Left renal cortex interstitium (tissue), 4 donors: ENCODE measurements around the gene ADGRG1. TPM values are rescaled to one million over a fixed set of nuclear protein-coding genes. Genes with fewer than 3 reads are reported as not detected.
"Not testable (repeated sequence)": the region's sequence is repeated elsewhere in the genome, so short reads cannot be mapped to it uniquely, and the experiment has no call there.

Experiments
- DNase-seq, 4 donors: peaks; one replicate each; pipeline ENCODE4 v3.0.0-alpha.2; 2013; ENCODE audit warnings: low read depth in 4 of 4, low spot score in 2 of 4, missing footprints in 1 of 4
- polyA plus RNA-seq, 4 donors: library from polyadenylated mRNA; unstranded; fragments of 120-200 nt; gene quantifications; one replicate each; pipeline ENCODE4 v1.2.1, GENCODE V29; 2013; ENCODE audit not compliant: insufficient read length in 4 of 4

Gene ADGRG1
- polyA plus RNA-seq, 4 donors: 70.6 to 91.4 (median 84.6) TPM

DNA sequence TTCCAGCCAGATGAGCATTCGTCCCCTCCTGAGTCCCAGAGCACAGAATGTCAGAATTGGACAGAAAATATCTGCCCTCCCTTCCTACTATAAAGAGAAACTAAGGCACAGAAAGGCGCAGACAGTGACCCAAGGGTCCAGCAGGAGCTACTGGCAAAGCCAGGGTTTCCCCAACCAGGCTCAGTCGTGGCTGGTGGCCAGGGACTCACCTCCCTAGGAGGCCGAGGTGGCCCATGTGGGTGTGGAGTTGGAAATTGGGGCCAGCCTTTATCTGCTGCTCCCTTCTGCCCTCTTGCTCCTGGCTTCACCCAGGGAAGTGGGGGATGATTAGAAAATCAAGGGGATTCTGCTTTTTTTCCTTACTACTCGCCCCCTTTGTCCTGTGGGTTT, 67.2 kb downstream of the ADGRG1 start:
- no peak for DNase-seq

DNA sequence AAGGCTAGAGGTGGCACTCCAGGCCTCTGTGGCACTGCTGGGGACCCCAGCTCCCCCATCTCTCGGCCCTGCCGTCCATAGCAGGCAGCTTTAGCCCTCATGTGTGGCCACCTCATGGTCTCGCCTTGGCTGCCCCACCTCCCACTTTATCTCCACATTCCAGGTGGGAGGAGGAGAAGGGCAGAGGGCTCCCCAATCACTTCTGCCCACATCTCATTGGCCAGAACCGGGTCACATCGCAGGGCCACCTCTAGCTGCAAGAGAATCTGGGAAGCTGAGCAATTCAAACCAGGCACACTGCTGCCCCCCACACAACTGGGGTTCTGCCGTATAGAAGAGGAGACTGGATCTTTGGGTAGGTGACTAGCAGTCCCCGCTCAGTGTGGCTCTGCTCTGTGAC, 67.8 kb downstream of the ADGRG1 start:
- no peak for DNase-seq

DNA sequence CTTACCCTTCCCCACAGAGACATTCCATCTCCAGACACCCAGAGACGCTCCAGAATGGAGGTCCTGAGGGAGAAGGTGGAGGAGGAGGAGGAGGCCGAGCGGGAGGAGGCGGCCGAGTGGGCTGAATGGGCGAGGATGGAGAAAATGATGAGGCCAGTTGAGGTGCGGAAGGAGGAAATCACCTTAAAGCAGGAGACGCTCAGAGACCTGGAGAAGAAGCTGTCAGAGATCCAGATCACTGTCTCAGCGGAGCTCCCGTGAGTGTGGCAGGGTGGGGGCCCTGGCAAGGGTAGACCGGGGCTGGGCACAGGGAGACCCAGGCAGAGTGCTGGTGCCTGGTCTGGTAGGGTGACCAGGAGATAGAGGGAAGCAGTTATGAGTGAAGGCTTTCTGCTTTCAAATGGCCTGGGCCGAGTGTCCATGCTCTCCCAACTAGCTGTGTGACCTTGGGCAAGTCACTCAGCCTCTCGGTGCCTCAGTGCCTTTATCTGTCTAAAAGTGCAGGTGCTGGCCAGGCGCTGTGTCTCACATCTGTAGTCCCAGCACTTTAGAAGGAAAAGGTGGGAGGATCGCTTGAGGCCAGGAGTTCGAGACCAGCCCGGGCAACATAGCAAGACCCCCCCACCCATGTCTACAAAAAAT, 69.6 kb downstream of the ADGRG1 start:
- DNase-seq: no peak

DNA sequence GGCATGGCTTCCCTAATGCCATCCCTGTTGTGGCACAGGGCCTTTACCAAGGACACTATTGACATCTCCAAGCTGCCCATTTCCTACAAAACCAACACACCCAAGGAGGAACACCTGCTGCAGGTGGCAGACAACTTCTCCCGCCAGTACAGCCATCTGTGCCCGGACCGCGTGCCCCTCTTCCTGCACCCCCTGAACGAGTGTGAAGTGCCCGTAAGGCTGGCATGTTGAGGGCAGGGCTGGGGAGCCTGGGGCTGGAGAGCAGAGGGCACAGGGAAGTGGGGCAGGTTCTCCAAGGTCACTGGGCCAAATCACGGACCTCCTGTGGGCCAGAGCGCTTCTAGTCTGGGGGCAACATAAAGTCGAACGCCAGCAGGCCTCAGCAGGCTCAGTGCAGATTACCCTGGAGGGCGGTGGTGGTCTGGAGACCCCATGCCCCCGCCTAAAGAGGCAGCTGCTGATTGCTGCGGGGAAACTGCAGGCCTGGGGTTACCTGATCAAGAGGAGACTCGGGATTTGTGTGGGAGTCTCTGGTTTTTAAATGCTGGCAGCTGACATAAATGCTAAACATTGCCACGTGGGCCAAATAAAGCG, 70.5 kb downstream of the ADGRG1 start:
- DNase-seq: no peak

- DNase-seq: no peak
Measured at GRCh38 chr16:57699481-57699880, 71.1 kb downstream of the ADGRG1 start.

- no peak for DNase-seq
Measured at GRCh38 chr16:57699899-57700298, 71.5 kb downstream of the ADGRG1 start.

- DNase-seq: no peak
Measured at GRCh38 chr16:57700781-57701551, 72.5 kb downstream of the ADGRG1 start.

GRCh38 chr16:57701759-57702371, 73.4 kb downstream of the ADGRG1 start:
- DNase-seq: peak in 1 of 4 donors; percentile 36

DNA sequence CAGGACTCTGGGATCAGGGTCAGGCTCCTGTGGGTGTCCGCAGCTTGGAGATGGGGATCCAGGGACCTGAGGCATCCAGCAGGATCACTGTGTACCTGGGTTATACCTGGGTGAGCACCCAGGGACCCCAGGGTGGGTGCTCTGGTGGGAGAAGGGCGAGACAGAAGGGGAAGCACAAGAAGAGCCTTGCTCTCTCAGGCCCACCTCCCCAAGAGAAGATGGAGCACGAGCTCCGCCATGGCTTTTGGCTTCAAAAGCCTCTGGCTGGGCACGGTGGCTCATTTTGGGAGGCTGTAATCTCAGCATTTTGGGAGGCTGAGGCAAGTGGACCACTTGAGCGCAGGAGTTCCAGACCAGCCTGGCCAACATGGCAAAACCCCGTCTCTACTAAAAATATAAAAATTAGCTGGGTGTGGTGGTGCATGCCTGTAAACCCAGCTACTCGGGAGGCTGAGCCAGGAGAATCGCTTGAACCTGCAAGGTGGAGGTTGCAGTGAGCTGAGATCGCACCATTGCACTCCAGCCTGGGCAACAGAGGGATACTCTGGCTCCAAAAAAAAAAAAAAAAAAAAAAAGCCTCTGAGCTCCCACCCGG, 75.1 kb downstream of the ADGRG1 start:
- no peak for DNase-seq

DNA sequence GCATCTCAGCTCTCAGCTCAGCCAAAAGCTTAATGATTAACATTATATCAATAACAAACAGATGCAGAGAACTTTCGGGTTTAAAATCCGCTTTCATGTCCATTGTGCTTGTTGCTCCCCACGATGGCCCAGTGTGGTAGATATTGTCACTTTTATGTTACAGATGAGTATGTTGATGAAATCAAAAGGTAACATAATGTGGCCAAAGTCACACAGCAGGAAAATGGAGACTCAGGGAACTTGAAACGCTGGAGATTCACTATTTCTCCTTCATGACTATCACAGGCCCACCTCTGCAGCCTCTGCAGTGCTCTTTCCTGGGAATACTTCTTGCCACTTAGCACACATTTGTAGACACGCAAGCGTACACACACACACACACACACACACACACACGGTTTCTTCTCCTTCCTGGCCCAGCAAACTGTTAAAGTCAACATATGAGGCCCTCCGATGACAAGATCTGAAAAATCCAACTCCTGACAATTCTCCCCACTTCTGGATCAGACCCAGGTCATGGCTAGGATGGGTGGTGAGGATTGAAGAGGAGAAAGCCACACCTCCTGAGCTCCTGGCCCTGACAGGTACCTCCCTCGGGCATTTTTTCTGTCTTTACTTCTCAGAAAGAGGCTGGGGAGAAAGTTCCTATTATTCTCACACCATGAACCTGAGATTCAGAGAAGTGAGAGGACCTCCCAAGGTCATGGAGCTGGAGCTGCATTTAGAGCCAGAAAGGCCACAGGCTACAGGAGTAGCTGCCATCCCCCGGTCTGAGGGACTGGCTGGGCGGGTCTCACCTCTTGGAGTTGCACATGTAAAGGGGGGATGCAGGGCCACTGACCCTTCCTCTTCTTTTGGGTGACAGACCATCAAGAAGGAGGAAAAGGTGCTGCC, 75.8 kb downstream of the ADGRG1 start:
- no peak for DNase-seq

DNA sequence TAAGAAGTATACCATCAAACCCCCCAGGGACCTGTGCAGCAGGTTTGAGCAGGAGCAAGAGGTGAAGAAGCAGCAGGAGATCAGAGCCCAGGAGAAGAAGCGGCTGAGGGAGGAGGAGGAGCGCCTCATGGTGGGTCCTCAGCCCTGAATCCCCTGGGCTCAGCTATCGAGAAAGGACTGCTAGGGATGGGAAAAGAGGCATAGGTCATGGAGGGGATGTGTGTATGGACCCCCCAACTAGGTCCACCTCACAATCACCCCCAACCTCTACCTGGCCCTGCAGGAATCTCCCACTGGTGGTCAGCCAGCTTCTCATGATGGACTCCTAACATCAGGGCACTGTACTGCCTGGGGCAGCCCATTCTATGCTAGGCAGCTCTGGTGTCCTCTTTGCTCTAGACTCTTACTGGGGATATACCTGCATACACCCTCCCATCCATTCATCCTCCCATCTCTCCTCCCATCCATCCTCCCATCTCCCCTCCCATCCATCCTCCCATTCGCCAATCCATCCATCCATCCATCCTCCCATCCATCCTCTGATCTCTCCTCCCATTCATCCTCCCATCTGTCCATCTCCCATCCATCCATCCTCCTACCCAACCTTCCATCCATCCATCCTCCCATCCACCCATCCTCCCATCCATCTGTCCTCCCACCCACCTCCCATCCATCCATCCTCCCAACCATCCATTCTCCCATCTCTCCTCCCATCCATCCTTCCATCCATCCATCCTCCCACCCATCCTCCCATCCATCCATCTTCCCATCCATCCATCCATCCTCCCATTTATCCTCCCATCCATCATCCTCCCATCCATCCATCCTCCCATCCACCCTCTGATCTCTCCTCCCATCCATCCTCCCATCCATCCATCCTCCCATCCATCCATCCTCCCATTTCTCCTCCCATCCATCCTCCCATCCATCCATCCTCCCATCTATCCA, 76.7 kb downstream of the ADGRG1 start:
- DNase-seq: no peak

DNA sequence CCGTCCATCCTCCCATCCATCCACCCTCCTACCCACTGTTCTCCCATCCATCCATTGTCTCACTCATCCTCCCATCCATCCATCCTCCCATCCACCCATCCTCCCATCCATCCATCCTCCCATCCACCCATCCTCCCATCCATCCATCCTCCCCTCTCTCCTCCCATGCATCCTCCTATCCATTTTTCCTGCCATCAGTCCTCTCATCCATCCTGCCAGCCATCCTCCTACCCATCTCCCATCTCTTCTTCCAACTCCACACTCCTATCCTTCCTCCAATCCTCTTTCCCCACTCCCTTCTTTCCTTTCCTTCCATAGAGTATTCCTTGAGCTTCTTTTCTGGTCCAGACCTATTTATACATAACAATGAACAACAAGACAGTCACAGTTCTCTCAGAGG, 78.3 kb downstream of the ADGRG1 start:
- DNase-seq: no peak

GRCh38 chr16:57707331-57707730, 78.9 kb downstream of the ADGRG1 start:
- DNase-seq: no peak

DNA sequence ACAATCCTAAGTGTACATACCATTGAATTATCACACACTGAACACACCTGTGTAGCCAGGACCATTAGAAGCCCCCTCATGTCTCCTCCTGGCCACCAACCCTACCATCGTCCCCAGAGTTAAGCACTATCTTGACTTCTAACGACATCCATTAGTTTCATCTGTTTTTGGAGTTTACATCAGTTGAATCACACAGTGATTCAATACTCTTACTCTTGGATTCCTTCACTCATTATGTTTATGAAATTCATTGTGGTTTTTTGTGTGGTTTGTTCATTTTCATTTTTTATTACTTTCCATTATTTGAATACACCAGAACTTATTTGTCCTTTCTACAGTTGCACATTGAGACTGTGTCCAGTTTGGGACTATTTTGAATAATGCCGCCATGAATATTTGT, 79.7 kb downstream of the ADGRG1 start:
- DNase-seq: no peak

DNA sequence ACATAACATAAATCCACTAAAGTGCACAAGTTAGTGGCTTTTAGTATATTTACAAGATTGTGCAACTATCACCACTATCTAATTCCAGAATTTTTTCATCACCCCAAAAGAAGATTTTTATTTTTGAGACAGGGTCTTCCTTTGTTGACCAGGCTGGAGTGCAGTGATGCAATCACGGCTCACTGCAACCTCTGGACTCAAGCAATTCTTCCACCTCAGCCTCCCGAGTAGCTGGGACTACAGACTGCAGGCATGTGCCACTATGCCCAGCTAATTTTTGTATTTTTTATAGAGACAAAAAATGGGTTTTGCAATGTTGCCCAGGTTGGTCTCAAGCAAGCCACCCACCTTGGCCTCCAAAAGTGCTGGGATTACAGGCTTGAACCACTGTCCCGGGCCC, 81.2 kb downstream of the ADGRG1 start:
- DNase-seq: no peak

DNA sequence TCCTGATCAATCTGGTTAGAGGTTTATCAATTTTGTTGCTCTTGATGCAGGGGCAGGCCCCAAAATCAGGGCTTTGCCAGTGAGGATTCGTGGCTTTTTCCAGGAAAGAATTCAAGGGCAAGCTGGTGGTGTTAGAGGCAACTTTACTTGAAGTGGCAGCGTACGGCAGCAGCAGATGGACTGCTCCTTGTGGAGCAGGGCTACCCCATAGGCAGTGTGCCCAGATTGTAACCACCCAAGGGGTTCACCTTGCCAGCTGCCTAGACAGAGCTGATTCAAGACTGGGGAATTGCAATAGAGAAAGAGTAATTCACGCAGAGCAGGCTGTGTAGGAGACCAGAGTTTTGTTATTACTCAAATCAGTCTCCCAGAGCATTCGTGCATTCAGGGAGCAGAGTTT, 82.9 kb downstream of the ADGRG1 start:
- no peak for DNase-seq

- DNase-seq: no peak
Measured at GRCh38 chr16:57711993-57712392, 83.6 kb downstream of the ADGRG1 start.

DNA sequence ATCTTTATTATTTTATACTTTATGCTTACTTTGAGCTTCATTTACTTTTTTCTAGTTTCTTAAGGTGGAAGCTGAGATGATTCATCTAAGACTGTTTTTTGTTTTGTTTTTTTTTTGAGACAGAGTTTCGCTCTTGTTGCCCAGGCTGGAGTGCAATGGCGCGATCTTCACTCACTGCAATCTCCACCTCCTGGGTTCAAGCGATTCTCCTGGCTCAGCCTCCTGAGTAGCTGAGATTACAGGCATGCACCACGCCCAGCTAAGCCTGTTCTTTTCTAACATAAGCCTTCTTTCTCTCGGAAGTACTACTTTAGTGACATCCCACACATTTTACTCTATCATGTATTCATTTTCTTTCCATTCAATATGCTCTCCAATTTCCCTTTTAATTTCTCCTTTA, 84.1 kb downstream of the ADGRG1 start:
- DNase-seq: not testable (repeated sequence)

GRCh38 chr16:57713596-57713995, 85.2 kb downstream of the ADGRG1 start:
- no peak for DNase-seq
